HG02588 (cell line): Measurements from ENCODE around the gene CASTOR1.
"Not testable (repeated sequence)": the region's sequence is repeated elsewhere in the genome, so short reads cannot be mapped to it uniquely, and the experiment has no call there.

Experiments used
- ATAC-seq: cut with Tn5 transposase; IDR thresholded peaks from one replicate; pipeline ENCODE4 v1.9.1; 2021; ENCODE audit warnings: mild to moderate bottlenecking, moderate library complexity; ENCODE audit not compliant: unreplicated experiment

The CASTOR1 gene

GRCh38 chr22:30289141-30289979 is at the start of gene CASTOR1:
CASTOR1 (minus strand) TSS chr22:30289505; CDS start chr22:30289497, 8 bp downstream.
- ATAC-seq: peak; percentile 66

DNA sequence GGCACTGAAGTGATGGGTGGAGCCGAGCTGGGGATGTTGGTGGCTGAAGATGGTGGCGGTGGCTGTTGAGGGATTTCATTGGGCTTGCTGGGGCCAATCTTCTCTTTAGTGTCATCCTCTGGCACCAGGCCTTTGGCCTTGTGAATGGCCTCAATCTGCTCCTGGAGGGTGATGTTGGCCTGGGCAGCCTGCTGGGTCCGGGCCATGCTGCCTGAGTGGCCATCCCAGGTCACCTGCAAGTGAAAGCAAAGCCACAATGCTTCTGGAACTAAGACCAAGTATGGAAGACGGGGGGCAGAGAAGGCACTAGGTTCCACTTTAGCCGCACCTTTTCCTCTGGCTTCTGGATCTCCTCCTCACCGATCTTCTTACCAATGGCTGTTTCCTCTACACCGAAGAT is 49.5 kb upstream of the CASTOR1 start:
- ATAC-seq: no peak

GRCh38 chr22:30338341-30338740 is 49.0 kb upstream of the CASTOR1 start:
- not testable (repeated sequence) for ATAC-seq

- ATAC-seq: no peak
Measured at GRCh38 chr22:30337461-30337778, 48.1 kb upstream of the CASTOR1 start.

- no peak for ATAC-seq
Measured at GRCh38 chr22:30336752-30337460, 47.6 kb upstream of the CASTOR1 start.

- ATAC-seq: no peak
Measured at GRCh38 chr22:30335236-30335635, 45.9 kb upstream of the CASTOR1 start.

DNA sequence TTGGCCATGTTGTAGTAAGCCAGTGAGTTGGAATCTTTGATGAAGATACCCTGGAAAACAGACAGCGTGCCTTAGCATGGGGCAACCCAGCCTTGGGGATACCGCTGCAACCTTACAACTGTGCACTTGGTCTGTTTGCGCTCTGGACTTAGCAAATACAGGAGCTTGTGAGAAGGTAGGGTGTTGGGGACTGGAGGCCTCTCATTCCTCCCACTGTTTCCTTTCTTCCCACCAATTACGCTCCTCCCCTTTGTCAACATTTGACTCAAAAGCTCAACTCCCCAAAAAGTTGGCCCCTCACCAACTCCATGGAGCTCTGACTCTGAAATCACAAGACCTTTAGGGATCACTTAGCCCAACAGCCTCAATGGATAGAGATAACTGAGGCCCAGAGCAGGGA is 45.3 kb upstream of the CASTOR1 start:
- no peak for ATAC-seq

DNA sequence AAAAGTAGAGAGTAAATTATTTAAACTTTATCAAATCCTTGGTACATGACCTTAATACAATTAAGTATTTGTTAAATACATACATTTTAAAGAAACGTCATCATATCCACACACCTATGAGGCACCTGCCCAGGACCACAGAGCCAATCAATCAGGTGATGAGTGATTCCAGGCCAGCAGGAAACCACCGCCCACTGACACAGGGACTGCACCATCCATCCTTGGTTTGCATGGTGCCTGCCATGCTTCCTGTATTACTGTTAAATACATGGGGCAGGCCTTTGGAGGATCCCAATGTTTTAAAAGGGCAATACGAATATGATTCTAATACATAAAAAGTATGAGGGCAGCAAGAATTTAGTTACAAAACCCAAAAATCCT is 44.4 kb upstream of the CASTOR1 start:
- no peak for ATAC-seq

GRCh38 chr22:30332994-30333706 is 43.8 kb upstream of the CASTOR1 start:
- no peak for ATAC-seq

GRCh38 chr22:30332551-30332950 is 43.2 kb upstream of the CASTOR1 start:
- no peak for ATAC-seq

- ATAC-seq: no peak
Measured at GRCh38 chr22:30328466-30329049, 39.3 kb upstream of the CASTOR1 start.

DNA sequence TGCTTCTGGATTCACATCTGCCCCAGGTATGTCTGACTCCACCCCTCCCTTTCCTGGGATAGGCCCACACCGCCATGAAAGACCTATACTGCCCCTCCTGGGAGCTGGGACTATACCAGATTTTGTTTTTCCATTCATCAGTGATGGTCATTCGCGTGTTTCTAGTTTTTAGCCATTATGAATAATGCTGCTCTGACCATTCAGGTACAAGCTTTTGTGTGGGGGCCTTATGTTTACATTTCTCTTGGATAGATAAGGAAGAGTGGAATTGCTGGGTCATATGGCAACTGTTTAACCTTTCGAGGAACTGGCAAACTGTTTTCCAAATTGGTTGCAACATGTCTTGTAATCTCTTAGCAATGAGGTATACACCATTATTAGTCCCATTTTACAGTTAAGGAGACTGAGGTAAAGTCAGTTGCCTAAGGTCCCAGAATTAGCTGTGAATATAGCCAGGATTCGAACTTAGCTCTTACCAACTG is 38.6 kb upstream of the CASTOR1 start:
- no peak for ATAC-seq

DNA sequence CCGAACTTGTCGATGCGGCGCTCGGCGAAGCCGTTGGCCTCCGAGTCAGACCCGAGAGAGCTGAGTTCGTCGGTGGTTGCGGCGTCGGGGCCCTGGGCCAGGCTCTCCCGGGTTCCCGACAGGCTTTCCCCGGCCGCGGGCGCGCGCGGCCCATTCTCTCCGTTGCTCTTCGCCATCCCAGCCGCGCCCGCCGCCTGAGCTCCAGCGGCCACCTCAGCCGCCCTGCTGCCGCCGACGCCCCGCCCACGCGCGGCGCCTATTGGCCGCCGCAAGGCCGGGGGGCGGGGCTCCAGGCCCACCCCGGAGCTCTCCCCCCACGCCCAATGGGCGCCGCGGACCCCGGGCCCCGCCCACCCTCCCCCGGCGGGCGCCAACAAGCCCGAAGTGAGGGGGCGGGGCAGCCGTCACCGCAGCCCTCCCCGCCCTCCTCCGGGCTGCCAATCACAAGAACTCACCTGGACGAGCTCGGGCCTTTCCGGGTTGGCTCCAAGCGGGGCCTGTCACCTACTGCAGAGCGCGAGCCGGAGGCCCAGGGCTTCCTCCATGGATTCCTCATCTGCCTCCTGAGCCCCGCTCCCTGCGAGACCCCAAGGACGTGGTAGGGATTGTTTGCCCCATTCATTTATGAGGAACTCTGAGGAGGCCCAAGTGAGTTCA is 37.5 kb upstream of the CASTOR1 start, which contains the start of gene TBC1D10A:
TBC1D10A (minus strand) TSS at position 236 of the 657 bp plus-strand sequence; CDS start at position 176, 60 bp downstream.
- ATAC-seq: peak; percentile 89

- no peak for ATAC-seq
Measured at GRCh38 chr22:30326255-30326705, 37.0 kb upstream of the CASTOR1 start.

DNA sequence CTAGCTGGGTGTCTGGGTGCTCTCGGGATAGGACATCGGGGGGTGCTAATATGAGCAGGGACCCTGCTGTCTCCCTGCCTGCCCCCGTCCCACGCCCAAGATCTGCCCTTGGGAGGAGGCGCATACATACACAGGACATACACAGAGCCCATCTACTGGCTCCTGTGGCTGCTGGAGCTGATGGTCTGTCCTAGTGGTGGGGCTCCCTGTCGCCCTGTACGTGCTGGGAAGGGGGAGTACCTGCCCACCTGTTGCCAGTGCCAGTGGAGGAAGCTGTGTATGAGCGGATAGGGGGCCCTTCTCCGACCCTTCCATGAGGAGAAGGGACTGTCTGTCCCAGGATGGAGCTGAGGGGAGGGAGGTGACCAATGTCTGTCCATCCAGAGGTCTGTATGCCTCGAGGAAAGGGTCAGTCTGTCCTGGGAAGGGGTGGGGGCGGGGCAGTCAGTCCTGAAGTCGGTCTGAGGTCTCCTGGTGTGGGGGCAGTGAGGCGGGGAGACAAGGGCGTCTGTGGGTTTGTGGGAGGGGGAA is 36.5 kb upstream of the CASTOR1 start:
- ATAC-seq: no peak

DNA sequence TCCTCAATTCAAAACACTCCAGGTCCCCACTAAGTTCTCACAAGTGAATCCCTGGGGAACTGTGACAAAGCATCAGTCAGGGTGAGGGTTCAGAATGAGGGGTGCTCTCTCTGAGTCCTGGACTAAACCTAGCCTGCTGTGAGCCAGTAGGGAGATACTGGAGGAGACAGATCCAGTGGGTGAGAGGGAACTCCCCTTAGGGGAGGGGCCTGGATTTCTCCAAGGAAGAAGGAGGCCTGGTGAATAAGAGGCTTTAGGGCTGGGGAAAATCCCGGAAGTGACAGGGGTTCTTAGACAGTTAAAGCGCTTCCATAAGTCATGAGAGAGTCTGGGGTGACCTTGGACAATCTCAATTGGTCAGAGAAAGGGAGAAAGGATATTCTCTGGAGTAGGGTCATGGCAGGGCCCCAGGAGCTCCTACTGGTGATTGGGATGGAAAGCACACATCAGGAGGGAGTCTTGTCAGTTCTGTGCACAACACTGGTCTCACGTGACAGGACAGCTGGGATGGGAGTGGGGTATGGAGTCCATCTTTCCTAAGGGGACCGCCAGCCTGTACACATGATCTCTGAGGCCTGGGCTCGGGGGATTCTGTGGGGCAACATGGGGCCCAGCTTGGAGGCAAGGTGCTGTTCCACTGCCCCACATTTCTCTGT is 35.9 kb upstream of the CASTOR1 start:
- no peak for ATAC-seq

GRCh38 chr22:30324014-30324730 is 34.9 kb upstream of the CASTOR1 start:
- ATAC-seq: no peak

GRCh38 chr22:30323246-30323645 is 33.9 kb upstream of the CASTOR1 start:
- ATAC-seq: no peak

DNA sequence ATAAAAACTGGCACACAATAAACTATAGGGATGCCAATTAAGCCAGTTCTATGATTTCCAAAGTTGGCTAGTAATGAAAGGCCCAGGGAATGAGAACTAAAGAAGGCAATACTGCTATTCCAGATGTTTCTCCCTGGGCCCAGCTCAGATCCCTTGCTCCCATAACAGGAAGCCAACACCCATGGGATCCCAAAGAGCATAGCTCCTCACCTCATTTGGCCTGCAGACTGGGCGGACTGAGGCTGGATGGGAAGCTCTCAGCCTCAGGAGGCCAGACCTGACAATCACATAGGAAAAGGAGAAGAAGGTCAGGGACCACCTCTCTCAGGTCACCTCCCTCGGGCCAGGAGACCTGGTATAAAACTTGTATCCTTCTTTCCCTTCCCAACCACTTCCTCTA is 32.2 kb upstream of the CASTOR1 start:
- no peak for ATAC-seq
